ENCODE results near the gene RAP1B. TPM values are rescaled to one million over a fixed set of nuclear protein-coding genes. Genes with fewer than 3 reads are reported as not detected.

RAP1B gene
- total RNA-seq, 2 experiments from 2014 or later, result 290 to 291 TPM

GRCh38 chr12:68587448-68587873 lies 23.2 kb upstream of the RAP1B start:
- Mint-ChIP-seq H3K4me1 (peaks cover 38% of the 10 kb centered on the region), H3K27me3 (no peaks in the 10 kb centered on the region), H3K4me3 (no peak overlapping the region), H3K27ac (peak overlapping the region; percentile 76), H3K9me3 (peaks cover 15% of the 10 kb centered on the region), H3K36me3 (ENCODE audit: low read depth) (peaks cover 25% of the 10 kb centered on the region)
- CTCF ChIA-PET, result interaction anchor here (0.6 to 0.9 kb wide), 4 partner anchors 9 to 90 kb away, joined by 3 to 4 read pairs (median 4); no protein-coding TSS in a partner anchor
- DNase-seq, result peak; percentile 63
- POLR2A ChIA-PET, result interaction anchor here (1.0 to 2.5 kb wide), 5 partner anchors 23 to 228 kb away, joined by 3 to 11 read pairs (median 5); partner anchors contain the start of gene RAP1B

- H3K4me1 Mint-ChIP-seq, result peaks cover 43% of the 10 kb centered on the region
- POLR2A ChIA-PET, result interaction anchor here (0.7 kb wide), 1 partner anchor 50 kb away, joined by 3 read pairs; no protein-coding TSS in a partner anchor
Measured at GRCh38 chr12:68589194-68589593, 21.5 kb upstream of the RAP1B start.

GRCh38 chr12:68591734-68592418 lies 18.8 kb upstream of the RAP1B start:
- POLR2A ChIA-PET, result interaction anchor here (0.7 to 2.4 kb wide), 5 partner anchors 16 to 227 kb away, joined by 3 to 32 read pairs (median 3); partner anchors contain the start of gene RAP1B
- peak overlapping the region; percentile 18 for H3K4me3 Mint-ChIP-seq
- peak overlapping the region; percentile 76 for H3K27ac Mint-ChIP-seq
- H3K4me1 Mint-ChIP-seq, result peaks cover 37% of the 10 kb centered on the region
- no peaks in the 10 kb centered on the region for H3K27me3 Mint-ChIP-seq
- CTCF ChIA-PET, result interaction anchor here (0.5 to 1.0 kb wide), 3 partner anchors 19 to 199 kb away, joined by 3 to 7 read pairs (median 4); partner anchors contain the start of gene RAP1B
- no peak for DNase-seq
- peaks cover 28% of the 10 kb centered on the region for H3K36me3 Mint-ChIP-seq (ENCODE audit: low read depth)
- H3K9me3 Mint-ChIP-seq, result peaks cover 21% of the 10 kb centered on the region

More at GRCh38 chr12:68589194-68589593, 21.5 kb upstream of the RAP1B start:
- DNase-seq, result no peak
- Mint-ChIP-seq H3K27me3 (no peaks in the 10 kb centered on the region), H3K36me3 (ENCODE audit: low read depth) (peaks cover 28% of the 10 kb centered on the region), H3K27ac (no peak overlapping the region), H3K9me3 (peaks cover 21% of the 10 kb centered on the region), H3K4me3 (no peak overlapping the region)
- CTCF ChIA-PET, result interaction anchor here (0.7 kb wide), 1 partner anchor 9 kb away, joined by 3 read pairs; no protein-coding TSS in a partner anchor

- CTCF ChIA-PET, result no interaction called here
- H3K4me1 Mint-ChIP-seq, result peaks cover 38% of the 10 kb centered on the region
- H3K27me3 Mint-ChIP-seq, result no peaks in the 10 kb centered on the region
- POLR2A ChIA-PET, result no interaction called here
- no peak overlapping the region for H3K4me3 Mint-ChIP-seq
- no peak overlapping the region for H3K27ac Mint-ChIP-seq
- no peak for DNase-seq
- H3K9me3 Mint-ChIP-seq, result peaks cover 13% of the 10 kb centered on the region
- peaks cover 12% of the 10 kb centered on the region for H3K36me3 Mint-ChIP-seq (ENCODE audit: low read depth)
Measured at GRCh38 chr12:68595241-68595640, 15.5 kb upstream of the RAP1B start.

GRCh38 chr12:68601767-68602166 lies 8.9 kb upstream of the RAP1B start:
- H3K4me3 Mint-ChIP-seq, result no peak overlapping the region
- peaks cover 21% of the 10 kb centered on the region for H3K4me1 Mint-ChIP-seq
- ChIA-PET POLR2A (interaction anchor here (1.3 to 1.6 kb wide), 2 partner anchors 9 to 11 kb away, joined by 4 to 5 read pairs; partner anchors contain the start of gene RAP1B), CTCF (no interaction called here)
- no peaks in the 10 kb centered on the region for H3K27me3 Mint-ChIP-seq
- no peak for DNase-seq
- H3K9me3 Mint-ChIP-seq, result no peaks in the 10 kb centered on the region
- no peak overlapping the region for H3K27ac Mint-ChIP-seq
- no peaks in the 10 kb centered on the region for H3K36me3 Mint-ChIP-seq (ENCODE audit: low read depth)

- CTCF ChIA-PET, result no interaction called here
- Mint-ChIP-seq H3K4me3 (no peak overlapping the region), H3K27ac (no peak overlapping the region), H3K27me3 (no peaks in the 10 kb centered on the region), H3K36me3 (ENCODE audit: low read depth) (no peaks in the 10 kb centered on the region), H3K9me3 (no peaks in the 10 kb centered on the region), H3K4me1 (peaks cover 21% of the 10 kb centered on the region)
- DNase-seq, result no peak
- POLR2A ChIA-PET, result interaction anchor here (1.6 kb wide), 1 partner anchor 10 kb away, joined by 4 read pairs; no protein-coding TSS in a partner anchor
Measured at GRCh38 chr12:68602720-68603119, 8.0 kb upstream of the RAP1B start.

GRCh38 chr12:68608191-68608590 lies 2.5 kb upstream of the RAP1B start:
- no peaks in the 10 kb centered on the region for H3K27me3 Mint-ChIP-seq

GRCh38 chr12:68609998-68610369 lies 715 bp upstream of the RAP1B start:
- H3K36me3 Mint-ChIP-seq (ENCODE audit: low read depth), result peaks cover 35% of the 10 kb centered on the region
- CTCF ChIA-PET, result interaction anchor here (0.8 to 1.3 kb wide), 2 partner anchors 18 to 252 kb away, joined by 3 to 4 read pairs; no protein-coding TSS in a partner anchor
- H3K9me3 Mint-ChIP-seq, result no peaks in the 10 kb centered on the region
- H3K4me1 Mint-ChIP-seq, result peaks cover 33% of the 10 kb centered on the region
- H3K27ac Mint-ChIP-seq, result peak overlapping the region; percentile 91
- DNase-seq, result no peak
- POLR2A ChIA-PET, result interaction anchor here (0.6 to 10.4 kb wide), 43 partner anchors 8 to 1341 kb away, joined by 3 to 155 read pairs (median 5); partner anchors contain the start of genes CAND1, MDM1, MDM2 and NUP107
- H3K27me3 Mint-ChIP-seq, result no peaks in the 10 kb centered on the region
- peak overlapping the region; percentile 83 for H3K4me3 Mint-ChIP-seq

More at GRCh38 chr12:68608191-68608590, 2.5 kb upstream of the RAP1B start:
- Mint-ChIP-seq H3K9me3 (no peaks in the 10 kb centered on the region), H3K4me1 (peaks cover 21% of the 10 kb centered on the region), H3K36me3 (ENCODE audit: low read depth) (peaks cover 19% of the 10 kb centered on the region), H3K4me3 (no peak overlapping the region), H3K27ac (no peak overlapping the region)
- DNase-seq, result no peak
- ChIA-PET POLR2A (interaction anchor here (1.0 to 10.4 kb wide), 4 partner anchors 12 to 126 kb away, joined by 3 to 155 read pairs (median 4); no protein-coding TSS in a partner anchor), CTCF (interaction anchor here (0.9 to 1.0 kb wide), 2 partner anchors 125 to 249 kb away, joined by 3 to 5 read pairs; no protein-coding TSS in a partner anchor)

GRCh38 chr12:68611094-68611805 lies 551 bp downstream of the RAP1B start:
- ChIA-PET POLR2A (interaction anchor here (0.6 to 10.4 kb wide), 47 partner anchors 8 to 975 kb away, joined by 3 to 155 read pairs (median 6); partner anchors contain the start of genes MDM1, MDM2, NUP107 and SLC35E3), CTCF (interaction anchor here (1.1 to 3.2 kb wide), 7 partner anchors 13 to 252 kb away, joined by 3 to 15 read pairs (median 4); no protein-coding TSS in a partner anchor)
- Mint-ChIP-seq H3K36me3 (ENCODE audit: low read depth) (peaks cover 43% of the 10 kb centered on the region), H3K27me3 (no peaks in the 10 kb centered on the region), H3K9me3 (no peaks in the 10 kb centered on the region), H3K27ac (peak overlapping the region; percentile 85), H3K4me3 (peak overlapping the region; percentile 83), H3K4me1 (peaks cover 42% of the 10 kb centered on the region)
- peak; percentile 53 for DNase-seq

- Mint-ChIP-seq H3K27ac (peak overlapping the region; percentile 85), H3K4me3 (peak overlapping the region; percentile 83), H3K27me3 (no peaks in the 10 kb centered on the region), H3K9me3 (no peaks in the 10 kb centered on the region), H3K36me3 (ENCODE audit: low read depth) (peaks cover 43% of the 10 kb centered on the region), H3K4me1 (peaks cover 47% of the 10 kb centered on the region)
- CTCF ChIA-PET, result interaction anchor here (1.1 to 3.2 kb wide), 7 partner anchors 10 to 253 kb away, joined by 3 to 15 read pairs (median 4); no protein-coding TSS in a partner anchor
- POLR2A ChIA-PET, result interaction anchor here (0.6 to 10.4 kb wide), 23 partner anchors 8 to 492 kb away, joined by 3 to 155 read pairs (median 13); partner anchors contain the start of genes MDM2, NUP107 and SLC35E3
- DNase-seq, result no peak
Measured at GRCh38 chr12:68611806-68612160, 1.1 kb downstream of the RAP1B start.

- no peaks in the 10 kb centered on the region for H3K9me3 Mint-ChIP-seq
- peak overlapping the region; percentile 85 for H3K27ac Mint-ChIP-seq
- CTCF ChIA-PET, result interaction anchor here (0.5 to 3.2 kb wide), 7 partner anchors 9 to 253 kb away, joined by 3 to 15 read pairs (median 4); no protein-coding TSS in a partner anchor
- DNase-seq, result no peak
- POLR2A ChIA-PET, result interaction anchor here (0.9 to 10.4 kb wide), 35 partner anchors 9 to 1343 kb away, joined by 3 to 155 read pairs (median 6); partner anchors contain the start of genes CAND1, MDM1, MDM2 and NUP107
- no peaks in the 10 kb centered on the region for H3K27me3 Mint-ChIP-seq
- H3K36me3 Mint-ChIP-seq (ENCODE audit: low read depth), result peaks cover 44% of the 10 kb centered on the region
- peak overlapping the region; percentile 83 for H3K4me3 Mint-ChIP-seq
- H3K4me1 Mint-ChIP-seq, result peaks cover 49% of the 10 kb centered on the region
Measured at GRCh38 chr12:68612202-68612601, 1.5 kb downstream of the RAP1B start.

GRCh38 chr12:68612697-68613096 lies 2.0 kb downstream of the RAP1B start:
- peak overlapping the region; percentile 83 for H3K4me3 Mint-ChIP-seq
- CTCF ChIA-PET, result interaction anchor here (0.5 to 3.2 kb wide), 6 partner anchors 9 to 253 kb away, joined by 3 to 15 read pairs (median 4); no protein-coding TSS in a partner anchor
- H3K36me3 Mint-ChIP-seq (ENCODE audit: low read depth), result peaks cover 49% of the 10 kb centered on the region
- H3K4me1 Mint-ChIP-seq, result peaks cover 53% of the 10 kb centered on the region
- POLR2A ChIA-PET, result interaction anchor here (0.7 to 10.4 kb wide), 38 partner anchors 9 to 1344 kb away, joined by 3 to 155 read pairs (median 6); partner anchors contain the start of genes CAND1, MDM1, MDM2 and NUP107
- DNase-seq, result no peak
- no peaks in the 10 kb centered on the region for H3K9me3 Mint-ChIP-seq
- H3K27me3 Mint-ChIP-seq, result no peaks in the 10 kb centered on the region
- H3K27ac Mint-ChIP-seq, result peak overlapping the region; percentile 85

Measured in activated CD4-positive, alpha-beta memory T cell treated with anti-CD3 and anti-CD28 coated beads, Interleukin-2, amount 10 ng/mL, durations not matched to agents 7 days and 5 days (primary cell).